NOMO-1 treated with DMSO at 0.1 percent for 48 hours (cell line): ENCODE data around the gene BCL2.

ENCODE experiments used
- DNase-seq: peaks from one replicate; lab custom pipeline; 2025; ENCODE audit not compliant: unreplicated experiment; lab: John Stamatoyannopoulos, UW

The BCL2 gene

GRCh38 chr18:63311118-63312018 is 8.2 kb downstream of the BCL2 start:
- no peak for DNase-seq

GRCh38 chr18:63309422-63309821 is 10.1 kb downstream of the BCL2 start:
- DNase-seq, result no peak

DNA sequence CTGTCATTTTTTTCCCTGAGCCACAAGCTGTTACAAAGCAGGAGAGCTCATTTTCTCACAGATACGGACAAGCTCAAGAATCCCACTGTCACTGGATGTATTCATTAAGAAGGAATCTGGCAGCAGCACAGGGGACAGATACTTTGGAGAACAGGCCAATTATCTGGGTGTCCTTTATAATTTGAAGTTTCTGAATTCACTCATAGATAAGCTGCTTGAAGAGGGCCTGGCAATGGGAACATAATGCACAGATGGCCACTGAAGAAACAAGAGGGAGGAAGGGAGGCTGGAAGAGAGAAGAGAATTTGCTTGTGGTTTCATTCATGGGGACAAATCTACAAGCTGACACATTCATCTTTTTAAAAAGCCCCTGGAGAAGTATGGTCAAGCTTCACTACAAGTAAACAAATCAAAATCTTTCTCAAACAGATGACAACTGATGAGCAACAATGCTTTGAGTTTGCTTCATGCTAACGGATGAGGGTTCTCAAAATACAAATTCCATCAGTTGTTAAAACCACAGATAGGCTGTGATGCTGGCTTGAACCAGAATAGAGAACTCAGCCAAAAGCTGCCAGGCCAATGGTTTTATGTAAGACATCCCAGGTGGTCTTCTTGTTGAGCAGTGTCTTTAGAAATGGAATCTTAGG is 11.9 kb downstream of the BCL2 start:
- no peak for DNase-seq

GRCh38 chr18:63306819-63307550 is 12.6 kb downstream of the BCL2 start:
- DNase-seq, result no peak

GRCh38 chr18:63306249-63306648 is 13.3 kb downstream of the BCL2 start:
- no peak for DNase-seq

- DNase-seq, result peak; percentile 50
Observed at GRCh38 chr18:63303547-63303946, 16.0 kb downstream of the BCL2 start.

- DNase-seq, result no peak
Observed at GRCh38 chr18:63302636-63303405, 16.7 kb downstream of the BCL2 start.

DNA sequence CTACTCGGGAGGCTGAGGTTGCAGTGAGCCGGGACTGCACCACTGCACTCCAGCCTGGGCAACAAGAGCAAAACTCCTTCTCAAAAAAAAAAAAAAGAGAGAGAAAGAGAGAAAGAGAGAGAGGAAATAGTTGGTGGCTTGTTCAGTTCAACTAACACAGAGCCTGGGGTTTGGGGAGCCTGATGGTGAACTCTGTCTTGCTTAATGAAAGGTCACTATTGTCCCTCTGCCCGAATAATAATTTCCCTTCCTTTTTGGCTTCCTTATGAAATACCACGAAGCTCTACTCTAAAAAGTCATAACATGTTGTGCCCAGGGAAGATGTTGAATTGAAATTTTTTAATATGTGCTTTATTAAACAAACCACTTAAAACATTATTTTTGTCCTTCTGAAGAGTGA is 17.3 kb downstream of the BCL2 start:
- no peak for DNase-seq

- DNase-seq, result peak; percentile 82
Observed at GRCh38 chr18:63301434-63301833, 18.1 kb downstream of the BCL2 start.

- no peak for DNase-seq
Observed at GRCh38 chr18:63299837-63300745, 19.5 kb downstream of the BCL2 start.

DNA sequence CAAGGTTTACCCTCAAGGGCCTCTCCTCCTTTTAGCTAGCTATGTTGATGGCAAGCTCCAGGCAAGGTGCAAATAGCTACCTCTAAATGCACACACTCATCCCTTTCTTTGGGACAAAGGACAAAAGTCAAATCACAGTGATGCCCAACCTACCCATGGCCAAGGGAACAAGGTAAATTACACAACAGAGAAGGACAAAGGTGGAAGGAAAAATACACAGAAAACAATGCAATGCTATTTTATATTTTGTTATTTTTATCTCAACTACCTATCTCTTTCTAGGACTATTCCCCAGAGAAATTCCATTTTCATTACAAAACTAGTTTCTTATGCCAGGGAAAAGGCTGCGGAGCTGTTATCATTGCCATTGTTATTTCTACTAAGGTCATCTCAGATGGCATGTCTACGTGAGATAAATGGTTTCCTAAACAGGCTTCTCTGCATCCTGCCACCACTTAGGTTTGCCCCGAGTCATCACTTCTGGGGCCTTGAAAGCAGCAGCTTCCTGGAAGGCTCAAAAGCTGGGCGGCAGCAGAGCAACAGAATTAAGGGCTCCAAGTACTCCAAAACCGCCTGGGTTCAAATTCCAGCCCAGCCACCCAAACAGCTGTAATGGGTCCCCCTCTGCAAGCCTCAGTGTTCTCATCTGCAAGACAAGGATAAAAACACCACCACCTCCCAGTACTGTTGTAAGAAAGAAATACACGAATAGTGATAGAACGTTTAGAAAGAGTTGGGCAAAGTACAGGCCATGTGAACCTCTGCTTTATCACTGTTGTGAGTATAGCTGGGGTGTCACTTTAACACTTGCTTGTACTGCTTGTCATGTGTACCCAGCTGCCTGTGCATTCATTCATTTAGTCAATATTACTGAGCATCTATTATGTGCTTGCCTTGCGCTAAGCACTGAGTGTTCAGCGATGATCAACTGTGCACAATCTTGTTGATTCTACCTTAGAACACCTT is 20.9 kb downstream of the BCL2 start:
- DNase-seq, result no peak

DNA sequence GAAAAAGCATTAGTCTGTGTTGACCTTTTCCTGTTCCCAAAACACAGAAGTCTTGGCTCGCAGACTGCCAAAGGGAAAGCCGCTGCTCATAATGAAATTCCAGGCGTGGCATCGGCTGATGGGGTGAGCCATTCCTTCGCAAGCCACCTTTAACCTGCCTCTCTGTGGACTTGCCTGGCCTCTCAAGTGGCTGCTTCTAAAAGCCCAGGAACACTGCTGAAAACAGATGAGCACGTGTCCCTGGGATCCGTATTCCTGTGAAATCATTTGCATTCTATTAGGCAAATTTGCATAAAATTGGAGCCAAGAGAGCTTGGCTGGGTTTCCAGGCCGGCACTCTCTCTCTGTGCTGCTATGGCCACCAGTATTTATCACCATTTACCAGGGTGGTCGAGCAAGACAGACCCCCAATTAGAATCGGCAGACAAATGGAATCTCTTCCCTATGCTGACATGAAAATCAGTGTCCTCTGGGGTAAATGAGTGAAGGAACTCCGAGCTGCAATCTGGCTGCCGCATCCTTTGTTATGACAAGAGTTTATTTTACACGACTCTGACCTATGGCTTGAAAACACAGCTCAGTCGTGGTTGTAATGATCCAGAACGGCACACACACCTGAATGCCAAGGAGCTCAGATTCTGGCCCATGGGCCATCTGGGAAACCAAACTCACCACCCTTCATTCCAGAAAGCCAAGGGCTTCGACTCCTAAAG is 21.7 kb downstream of the BCL2 start:
- DNase-seq, result no peak

DNA sequence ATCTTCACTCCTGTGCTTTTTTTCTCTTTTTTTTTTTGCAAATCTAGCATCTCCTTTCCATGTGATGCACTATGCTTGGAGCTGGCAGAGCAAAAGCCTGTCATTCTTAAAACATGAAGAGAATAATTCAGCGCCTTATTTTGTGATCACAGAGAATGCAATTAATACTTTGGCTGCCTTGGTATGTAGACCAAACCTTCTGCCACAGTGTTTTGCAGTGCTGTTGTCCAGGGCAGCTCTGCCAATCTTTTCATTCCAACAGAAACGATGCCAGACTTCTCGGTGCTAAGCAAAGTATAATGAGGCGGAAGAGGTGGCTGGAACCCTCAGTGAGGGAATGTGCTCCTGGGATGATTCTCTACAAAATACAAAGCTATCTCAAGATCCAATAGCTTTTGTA is 25.6 kb downstream of the BCL2 start:
- DNase-seq, result no peak

GRCh38 chr18:63292831-63293683 is 26.5 kb downstream of the BCL2 start:
- peak; percentile 68 for DNase-seq

DNA sequence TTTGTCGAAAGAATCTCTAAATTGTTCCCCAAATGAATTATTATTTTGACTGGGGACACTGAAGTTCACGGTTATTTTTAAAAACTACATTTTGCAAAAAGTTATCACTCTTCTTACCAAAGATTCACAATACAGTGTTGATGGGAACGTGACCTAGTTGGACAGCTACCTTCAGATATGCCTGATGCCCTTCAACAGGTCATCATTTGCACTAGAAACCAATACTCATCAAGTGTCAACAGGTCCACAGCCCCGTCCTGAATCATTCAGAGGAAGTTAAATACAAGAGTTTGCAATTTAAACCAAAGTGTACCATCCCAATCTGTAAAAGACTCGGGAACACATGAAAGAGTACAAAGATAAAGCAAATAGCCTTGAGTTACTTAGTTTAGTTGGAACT is 28.3 kb downstream of the BCL2 start:
- DNase-seq, result no peak

DNA sequence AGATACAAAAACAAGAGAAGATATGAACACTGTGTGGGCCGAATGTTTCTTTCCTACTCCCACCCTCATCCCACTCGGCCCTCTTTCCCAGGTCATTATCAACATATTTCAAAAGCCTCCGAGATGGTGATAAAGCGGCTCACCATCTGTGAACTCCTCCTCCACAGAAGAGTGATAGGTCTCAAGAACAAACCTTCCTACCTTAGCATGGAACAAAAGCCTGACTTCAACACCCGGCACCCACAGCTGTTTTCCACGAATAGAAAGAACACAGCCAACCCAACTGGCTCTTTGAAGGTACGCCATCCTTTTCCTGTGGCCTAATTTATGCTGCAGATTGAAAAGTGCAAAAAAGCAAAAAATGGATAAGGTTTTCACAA is 28.8 kb downstream of the BCL2 start:
- DNase-seq, result no peak

DNA sequence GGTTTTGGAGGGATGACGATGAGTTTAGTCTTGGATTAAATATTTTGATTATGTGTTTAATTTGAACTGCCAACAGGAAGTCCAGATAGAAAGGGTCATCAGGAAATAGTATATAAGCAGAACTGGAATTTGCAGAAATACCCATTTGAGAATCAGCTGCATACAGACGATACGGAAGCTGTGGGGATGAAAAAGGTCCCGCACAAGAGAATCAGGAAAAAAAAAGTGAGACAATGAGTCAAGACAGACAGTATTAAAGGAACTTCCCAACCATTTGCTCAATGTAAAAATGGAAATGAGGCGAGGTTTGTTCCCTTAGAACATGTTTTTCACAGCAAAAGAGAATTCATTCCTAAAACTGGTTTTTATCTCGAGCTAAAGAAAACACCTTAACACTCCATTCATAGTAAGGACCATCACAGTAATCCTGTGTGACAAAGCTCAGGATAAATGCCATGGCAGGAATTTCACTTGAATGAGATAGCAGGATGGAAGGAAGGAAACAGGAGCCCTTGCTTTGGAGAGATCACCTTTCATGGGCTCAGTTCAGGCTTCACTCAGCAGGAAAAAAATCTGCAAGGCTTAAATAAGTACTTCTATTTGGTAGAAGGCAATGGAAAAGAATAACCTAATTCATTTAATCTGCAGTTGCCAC is 29.3 kb downstream of the BCL2 start:
- DNase-seq, result no peak
